ENCODE measurements around the gene RNASEL.

The RNASEL gene

DNA sequence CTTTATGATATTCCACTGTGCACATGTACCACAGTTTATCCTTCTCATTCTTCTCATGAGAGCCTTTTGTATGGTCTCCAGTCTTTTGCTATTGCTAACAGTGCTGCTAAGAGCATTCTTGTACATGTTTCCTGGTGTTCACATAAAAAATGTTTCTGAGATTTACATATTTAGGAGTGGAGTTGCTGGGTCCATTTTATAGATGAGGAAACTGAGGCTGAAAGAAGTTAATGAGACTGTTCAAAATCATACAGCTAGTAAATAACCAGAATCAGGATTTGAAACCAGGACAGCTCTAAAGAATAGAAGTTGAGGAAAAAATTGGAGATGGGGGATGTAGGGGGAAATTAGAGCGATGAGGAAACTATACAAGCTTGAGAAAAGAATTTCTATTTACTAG lies 42.9 kb upstream of the RNASEL start:
- no peak overlapping the region for H3K27ac ChIP-seq
- TF ChIP-seq ZFX (IDR thresholded peaks at IDR 0.05): no peak
- TF ChIP-seq, protein P1, sequence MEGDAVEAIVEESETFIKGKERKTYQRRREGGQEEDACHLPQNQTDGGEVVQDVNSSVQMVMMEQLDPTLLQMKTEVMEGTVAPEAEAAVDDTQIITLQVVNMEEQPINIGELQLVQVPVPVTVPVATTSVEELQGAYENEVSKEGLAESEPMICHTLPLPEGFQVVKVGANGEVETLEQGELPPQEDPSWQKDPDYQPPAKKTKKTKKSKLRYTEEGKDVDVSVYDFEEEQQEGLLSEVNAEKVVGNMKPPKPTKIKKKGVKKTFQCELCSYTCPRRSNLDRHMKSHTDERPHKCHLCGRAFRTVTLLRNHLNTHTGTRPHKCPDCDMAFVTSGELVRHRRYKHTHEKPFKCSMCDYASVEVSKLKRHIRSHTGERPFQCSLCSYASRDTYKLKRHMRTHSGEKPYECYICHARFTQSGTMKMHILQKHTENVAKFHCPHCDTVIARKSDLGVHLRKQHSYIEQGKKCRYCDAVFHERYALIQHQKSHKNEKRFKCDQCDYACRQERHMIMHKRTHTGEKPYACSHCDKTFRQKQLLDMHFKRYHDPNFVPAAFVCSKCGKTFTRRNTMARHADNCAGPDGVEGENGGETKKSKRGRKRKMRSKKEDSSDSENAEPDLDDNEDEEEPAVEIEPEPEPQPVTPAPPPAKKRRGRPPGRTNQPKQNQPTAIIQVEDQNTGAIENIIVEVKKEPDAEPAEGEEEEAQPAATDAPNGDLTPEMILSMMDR (conservative IDR thresholded peaks at IDR 0.05): no peak

DNA sequence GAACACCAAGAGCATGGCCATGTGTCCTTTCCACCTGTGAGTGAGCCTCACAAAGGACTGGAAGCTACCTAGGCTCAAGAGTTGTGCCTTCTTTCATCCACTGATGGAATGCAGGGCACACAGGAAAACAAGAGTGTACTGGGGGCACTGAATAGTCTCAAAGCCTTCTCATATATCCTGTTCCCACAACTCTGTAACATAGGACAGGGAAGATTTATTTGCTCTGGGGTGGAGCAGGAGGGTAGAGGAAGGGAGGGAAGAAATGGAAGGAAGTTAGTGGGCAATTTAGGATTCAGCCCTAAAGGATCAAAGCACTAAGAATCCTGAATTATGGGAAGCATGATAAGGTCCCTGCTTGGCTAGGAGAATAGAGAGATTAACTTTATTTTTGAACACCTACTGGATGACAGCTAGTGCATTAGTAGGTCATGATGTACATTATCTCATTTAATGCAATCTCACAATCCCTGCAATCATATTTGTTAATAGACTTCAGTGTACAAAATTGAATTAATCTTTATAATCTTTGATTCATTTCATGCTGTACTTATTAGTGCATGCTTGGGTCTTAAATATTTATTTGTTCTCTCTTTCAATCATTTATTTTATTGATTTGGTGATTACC lies 42.1 kb upstream of the RNASEL start:
- no peak overlapping the region for H3K27ac ChIP-seq
- TF ChIP-seq ZFX (IDR thresholded peaks at IDR 0.05): no peak
- TF ChIP-seq, protein P1 (conservative IDR thresholded peaks at IDR 0.05): no peak

DNA sequence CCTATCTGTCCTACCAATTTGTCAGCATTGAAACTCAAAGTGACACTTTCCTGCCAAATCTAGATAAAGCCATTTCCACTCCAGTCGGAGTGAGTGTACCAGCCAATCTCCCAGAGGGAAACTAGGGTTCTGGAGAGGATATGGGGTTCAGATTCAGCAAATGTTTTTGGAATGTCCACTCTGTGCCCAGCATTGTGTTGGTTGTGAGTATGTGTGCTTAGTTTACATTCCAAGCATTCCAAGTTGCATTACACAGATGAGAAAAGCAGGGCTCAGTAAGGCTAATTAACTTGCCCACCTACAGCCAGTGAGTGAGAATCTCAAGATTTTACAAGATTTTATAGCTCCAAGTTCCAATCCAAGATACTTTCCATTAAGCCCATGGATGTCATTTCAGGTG lies 41.5 kb upstream of the RNASEL start:
- H3K27ac ChIP-seq: no peak overlapping the region
- TF ChIP-seq, protein P1 (conservative IDR thresholded peaks at IDR 0.05): no peak
- TF ChIP-seq ZFX (IDR thresholded peaks at IDR 0.05): no peak

DNA sequence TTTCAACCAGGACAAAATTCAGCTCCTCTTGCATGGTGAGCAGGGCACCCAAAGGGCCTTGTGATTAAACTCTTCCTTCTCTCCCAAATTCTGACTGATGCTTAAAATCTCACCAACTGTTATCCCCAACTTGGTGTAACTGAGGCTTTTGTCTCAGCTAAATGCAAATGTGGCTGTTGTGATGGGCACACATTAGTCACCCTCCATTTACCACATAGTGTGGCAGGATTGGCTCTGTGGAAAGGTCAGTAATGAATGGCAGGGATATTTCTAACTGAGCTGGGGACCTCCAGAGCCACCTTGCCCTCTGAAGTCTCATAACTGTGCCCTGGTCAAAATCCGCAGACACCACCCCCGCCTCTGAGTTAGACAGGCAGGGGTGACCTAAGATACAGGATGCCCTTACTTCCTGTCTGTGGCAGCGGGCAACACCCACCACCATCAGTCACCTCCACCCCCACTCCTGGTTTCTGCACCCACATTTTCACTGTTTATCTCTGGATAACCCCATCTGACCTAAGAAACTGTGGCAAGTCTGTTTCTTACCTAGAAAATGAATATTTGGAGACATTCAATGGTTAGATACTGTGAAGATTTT lies 40.5 kb upstream of the RNASEL start:
- H3K27ac ChIP-seq: no peak overlapping the region
- no peak for TF ChIP-seq ZFX (IDR thresholded peaks at IDR 0.05)
- TF ChIP-seq, protein P1 (conservative IDR thresholded peaks at IDR 0.05): no peak

DNA sequence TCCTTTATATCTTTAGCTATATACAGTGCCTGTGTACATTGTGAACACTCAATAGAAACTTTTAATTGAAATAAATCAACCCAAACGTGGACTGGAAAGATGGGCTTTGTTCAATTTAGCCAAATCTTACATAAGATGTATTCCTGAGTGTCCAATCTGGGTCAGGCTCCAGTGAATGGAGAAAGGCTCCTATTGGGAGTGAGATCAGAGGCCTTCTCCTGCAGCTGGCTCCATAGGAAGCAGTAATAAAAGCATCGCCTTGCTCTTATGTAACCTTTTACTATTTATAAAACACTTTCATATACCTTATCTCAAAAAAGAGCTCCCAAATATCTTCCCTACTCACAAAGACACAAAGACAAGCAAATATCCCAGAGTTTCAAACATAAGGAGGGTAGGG lies 40.0 kb upstream of the RNASEL start:
- H3K27ac ChIP-seq: no peak overlapping the region
- TF ChIP-seq ZFX (IDR thresholded peaks at IDR 0.05): no peak
- TF ChIP-seq, protein P1 (conservative IDR thresholded peaks at IDR 0.05): no peak

DNA sequence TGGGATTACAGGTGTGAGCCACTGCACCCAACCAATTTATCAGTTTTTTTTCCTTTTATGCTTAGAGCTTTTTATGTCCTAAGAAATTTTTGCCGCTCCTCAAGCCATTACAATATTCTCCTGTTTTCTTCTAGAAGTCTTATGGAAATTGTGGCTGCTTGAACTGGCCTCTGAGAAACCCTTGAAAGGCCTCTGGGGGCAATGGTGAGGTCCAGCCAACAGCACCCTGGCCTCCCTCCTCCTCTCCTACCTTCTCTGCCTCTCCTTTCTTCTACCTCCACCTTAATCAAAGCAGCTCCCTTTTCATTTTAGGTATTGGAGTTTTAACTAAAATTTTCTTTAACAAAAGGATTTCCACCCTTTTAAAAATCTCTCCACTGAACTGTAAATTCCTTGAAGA lies 39.6 kb upstream of the RNASEL start:
- H3K27ac ChIP-seq: no peak overlapping the region
- TF ChIP-seq, protein P1 (conservative IDR thresholded peaks at IDR 0.05): no peak
- TF ChIP-seq ZFX (IDR thresholded peaks at IDR 0.05): no peak

DNA sequence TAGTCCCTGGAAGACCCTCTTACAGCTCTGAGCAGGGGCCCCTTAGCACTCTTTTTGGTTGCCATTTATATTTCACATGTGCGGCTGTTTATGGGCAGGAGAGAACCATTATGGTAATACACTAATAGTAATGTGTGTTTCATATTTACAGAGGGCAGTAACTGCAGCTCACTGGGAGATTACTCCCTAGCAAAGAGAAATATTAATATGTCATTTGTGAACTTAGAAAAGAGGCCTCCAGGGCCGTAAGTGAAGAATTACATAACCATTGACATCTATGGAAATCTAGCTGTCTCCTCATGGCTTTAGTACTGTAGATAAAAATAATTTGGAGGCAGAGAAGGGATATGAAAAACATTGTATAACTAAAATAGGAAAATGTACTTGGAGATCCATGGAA lies 38.6 kb upstream of the RNASEL start:
- H3K27ac ChIP-seq: no peak overlapping the region
- TF ChIP-seq, protein P1 (conservative IDR thresholded peaks at IDR 0.05): no peak
- no peak for TF ChIP-seq ZFX (IDR thresholded peaks at IDR 0.05)

All from C4-2B (cell line).